NCI-H2196 (cell line): ENCODE measurements around the gene MTHFD2.
A peak's percentile ranks its signal among the peaks of the same experiment; 100 is the strongest.

ENCODE experiments used
- DNase-seq: peaks from one replicate; lab custom pipeline; 2025; ENCODE audit not compliant: unreplicated experiment; lab: John Stamatoyannopoulos, UW

Gene MTHFD2

DNA sequence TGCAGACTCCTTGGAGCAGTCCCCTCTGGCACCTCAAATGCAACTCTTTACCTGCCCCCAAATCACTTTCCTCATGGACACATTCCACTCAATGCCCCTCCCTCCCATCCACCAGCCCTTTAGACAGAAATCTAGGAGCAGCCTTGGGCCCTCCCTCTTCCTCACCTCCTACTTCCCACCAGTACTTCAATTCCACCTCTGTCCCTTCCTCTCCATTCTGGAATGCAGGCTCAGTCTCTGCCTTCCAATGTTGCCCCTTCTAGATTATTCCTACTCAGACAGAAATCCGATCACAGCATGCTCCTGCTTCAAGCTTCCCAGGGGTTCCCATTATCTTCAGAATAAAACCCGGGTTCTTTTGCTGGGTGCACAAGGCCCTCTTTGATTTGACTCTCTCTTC lies 62.1 kb downstream of the MTHFD2 start:
- DNase-seq = no peak

- peak; percentile 27 for DNase-seq
These were observed 62.9 kb downstream of the MTHFD2 start for GRCh38 chr2:74261204-74261864.

DNA sequence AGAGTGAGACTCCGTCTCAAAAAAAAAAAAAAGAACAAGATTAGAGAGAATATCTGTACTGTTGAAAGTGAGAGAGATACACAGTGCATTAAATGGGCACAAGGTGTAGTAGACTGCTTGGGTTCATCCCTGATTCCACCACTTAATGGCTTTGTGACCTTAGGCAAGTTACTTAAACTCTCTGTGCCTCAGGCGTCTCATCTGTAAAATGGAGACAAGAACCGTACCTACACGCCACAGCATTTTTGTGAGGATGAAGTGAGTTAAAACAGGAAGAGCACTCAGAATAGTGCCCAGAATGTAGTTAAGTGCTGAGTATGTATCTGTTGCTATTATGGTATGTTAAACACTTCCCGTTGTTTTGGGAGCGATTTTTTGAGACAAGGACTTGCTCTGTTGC lies 64.3 kb downstream of the MTHFD2 start:
- DNase-seq = no peak

DNA sequence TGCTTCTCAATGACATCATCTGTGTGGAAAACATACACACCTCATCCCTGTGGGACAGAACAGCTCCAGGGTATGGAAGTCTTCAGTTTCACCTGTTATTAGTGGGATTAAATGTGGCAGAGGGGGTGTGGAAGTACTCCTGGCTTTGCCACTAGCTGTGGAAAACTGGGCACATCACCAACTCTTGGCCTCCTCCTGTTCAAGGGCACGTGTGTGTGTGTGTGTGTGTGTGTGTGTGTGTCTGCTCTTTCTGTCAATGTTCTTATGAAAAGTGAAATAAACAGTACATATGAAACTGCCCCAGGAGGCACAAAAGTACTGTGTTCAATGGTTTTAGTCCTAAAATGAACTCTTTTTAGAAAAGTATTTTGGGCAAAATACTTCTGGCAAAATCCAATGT lies 65.9 kb downstream of the MTHFD2 start:
- no peak for DNase-seq

- DNase-seq = peak; percentile 18
These were observed 68.7 kb downstream of the MTHFD2 start for GRCh38 chr2:74267068-74267467.
